COLO668 (cell line): Measurements from ENCODE around the gene SORT1.
"Not testable (repeated sequence)": the region's sequence is repeated elsewhere in the genome, so short reads cannot be mapped to it uniquely, and the experiment has no call there.

ENCODE experiments used
- DNase-seq: peaks from one replicate; lab custom pipeline; 2025; ENCODE audit not compliant: unreplicated experiment; lab: John Stamatoyannopoulos, UW

SORT1 gene

GRCh38 chr1:109383087-109383779 lies 14.5 kb downstream of the SORT1 start:
- DNase-seq, result no peak

- no peak for DNase-seq
Measured at GRCh38 chr1:109381573-109381972, 16.1 kb downstream of the SORT1 start.

GRCh38 chr1:109379907-109380306 lies 17.8 kb downstream of the SORT1 start:
- DNase-seq, result no peak

GRCh38 chr1:109379422-109379821 lies 18.3 kb downstream of the SORT1 start:
- DNase-seq, result no peak

GRCh38 chr1:109377698-109378097 lies 20.0 kb downstream of the SORT1 start:
- DNase-seq, result no peak

- not testable (repeated sequence) for DNase-seq
Measured at GRCh38 chr1:109373696-109374095, 24.0 kb downstream of the SORT1 start.

GRCh38 chr1:109373126-109373525 lies 24.6 kb downstream of the SORT1 start:
- DNase-seq, result no peak

- no peak for DNase-seq
Measured at GRCh38 chr1:109372281-109372680, 25.4 kb downstream of the SORT1 start.

- no peak for DNase-seq
Measured at GRCh38 chr1:109371341-109371739, 26.4 kb downstream of the SORT1 start.

- DNase-seq, result no peak
Measured at GRCh38 chr1:109370712-109371340, 26.9 kb downstream of the SORT1 start.

- DNase-seq, result no peak
Measured at GRCh38 chr1:109369167-109369746, 28.5 kb downstream of the SORT1 start.

- DNase-seq, result no peak
Measured at GRCh38 chr1:109368464-109368863, 29.3 kb downstream of the SORT1 start.

GRCh38 chr1:109367626-109368025 lies 30.1 kb downstream of the SORT1 start:
- DNase-seq, result no peak

GRCh38 chr1:109365642-109366204 lies 32.0 kb downstream of the SORT1 start:
- no peak for DNase-seq

- DNase-seq, result no peak
Measured at GRCh38 chr1:109361649-109362048, 36.1 kb downstream of the SORT1 start.

- no peak for DNase-seq
Measured at GRCh38 chr1:109361069-109361468, 36.6 kb downstream of the SORT1 start.

- DNase-seq, result no peak
Measured at GRCh38 chr1:109357616-109358015, 40.1 kb downstream of the SORT1 start.

- peak; percentile 47 for DNase-seq
Measured at GRCh38 chr1:109356915-109357314, 40.8 kb downstream of the SORT1 start.

GRCh38 chr1:109356505-109356904 lies 41.2 kb downstream of the SORT1 start:
- DNase-seq, result no peak

GRCh38 chr1:109354929-109355328 lies 42.8 kb downstream of the SORT1 start:
- DNase-seq, result no peak

GRCh38 chr1:109351457-109351856 lies 46.3 kb downstream of the SORT1 start:
- DNase-seq, result no peak

GRCh38 chr1:109350655-109351054 lies 47.1 kb downstream of the SORT1 start:
- no peak for DNase-seq
